Stimulated activated CD8-positive, alpha-beta memory T cell treated with anti-CD3 and anti-CD28 coated beads, Interleukin-12 subunit alpha, Interleukin-12 subunit beta, amount 100 ng/mL, for 4 hours (primary cell): ENCODE results near the gene ARVCF.
"Not testable (repeated sequence)": the region's sequence is repeated elsewhere in the genome, so short reads cannot be mapped to it uniquely, and the experiment has no call there.

Source experiments
- DNase-seq: peaks from one replicate; pipeline ENCODE4 v3.0.0-alpha.2; 2020; ENCODE audit warnings: low read depth

ARVCF gene

DNA sequence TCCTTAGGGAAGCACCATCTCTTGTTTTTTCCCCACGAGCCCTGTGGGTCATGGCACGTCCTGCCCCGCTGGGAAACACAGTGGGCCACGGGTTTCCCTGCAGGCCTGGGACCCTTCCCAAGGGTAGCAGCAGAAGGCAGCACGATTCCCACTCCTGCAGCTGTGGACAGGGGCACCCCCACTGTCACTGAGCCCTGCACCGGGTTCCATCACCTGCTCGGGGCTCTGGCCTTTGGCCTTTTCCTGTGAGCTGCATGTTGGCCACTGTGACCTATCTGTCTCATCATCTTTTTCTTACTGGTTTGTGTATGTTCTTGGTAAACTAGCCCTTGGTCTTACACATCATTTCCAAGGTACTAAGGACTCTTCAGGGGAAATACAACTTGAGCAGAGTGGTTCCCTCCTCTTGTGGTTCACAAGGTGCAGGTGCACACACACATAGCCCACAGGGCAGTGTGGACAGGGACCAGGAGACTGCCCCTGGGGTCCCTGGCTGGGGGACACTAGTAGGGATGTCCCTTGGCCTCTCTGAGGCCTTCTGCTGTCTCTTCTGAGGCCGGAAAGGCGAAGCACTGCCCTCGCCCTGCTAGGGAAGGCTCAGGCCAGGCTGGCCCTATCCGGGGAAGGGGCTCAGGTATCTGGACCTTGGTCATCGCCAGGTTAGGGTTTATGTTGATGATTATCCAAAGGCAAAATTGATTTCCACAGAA is 56.0 kb downstream of the ARVCF start:
- DNase-seq, result no peak

DNA sequence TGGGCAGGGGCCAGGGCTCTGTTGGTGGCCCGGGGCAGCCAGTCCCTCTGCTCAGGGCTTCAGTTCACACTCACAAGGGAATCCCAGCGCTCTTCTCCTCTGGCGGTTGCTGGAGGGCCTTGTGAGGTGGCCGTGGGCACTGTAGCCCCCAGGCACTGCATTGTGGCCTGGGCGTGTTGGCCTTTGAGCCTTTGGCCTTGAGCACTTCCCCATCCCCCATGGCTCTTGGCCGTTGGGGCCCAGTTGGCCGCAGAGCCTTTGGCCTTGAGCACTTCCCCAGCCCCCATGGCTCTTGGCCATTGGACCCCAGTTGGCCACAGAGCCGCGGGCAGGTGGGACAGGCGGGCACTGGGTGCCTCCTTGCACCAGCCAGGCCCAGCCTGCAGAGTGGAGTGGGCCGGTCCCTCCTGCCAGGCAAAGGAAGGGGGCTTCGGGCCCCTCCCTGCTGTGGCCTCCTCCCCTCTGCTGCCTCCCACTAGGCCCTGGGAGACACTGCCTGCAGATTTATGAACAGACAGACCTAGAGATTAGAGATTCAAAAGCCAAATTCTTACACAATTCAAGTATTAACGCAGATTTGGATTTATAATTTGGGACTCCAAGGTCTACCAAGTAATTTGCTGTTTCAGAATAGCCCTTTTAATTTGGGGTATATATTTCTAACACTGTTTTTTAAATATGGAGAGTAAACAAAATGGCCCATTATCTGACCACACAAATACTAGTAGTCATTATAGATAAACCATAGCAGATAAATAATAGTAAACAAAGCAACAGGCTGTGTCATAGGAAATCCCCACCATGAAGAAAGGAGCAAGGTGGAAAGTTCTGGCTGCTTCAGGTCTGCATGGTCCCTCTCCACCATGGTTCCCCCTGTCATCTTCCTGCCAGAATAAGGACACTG is 56.8 kb downstream of the ARVCF start:
- DNase-seq, result no peak

DNA sequence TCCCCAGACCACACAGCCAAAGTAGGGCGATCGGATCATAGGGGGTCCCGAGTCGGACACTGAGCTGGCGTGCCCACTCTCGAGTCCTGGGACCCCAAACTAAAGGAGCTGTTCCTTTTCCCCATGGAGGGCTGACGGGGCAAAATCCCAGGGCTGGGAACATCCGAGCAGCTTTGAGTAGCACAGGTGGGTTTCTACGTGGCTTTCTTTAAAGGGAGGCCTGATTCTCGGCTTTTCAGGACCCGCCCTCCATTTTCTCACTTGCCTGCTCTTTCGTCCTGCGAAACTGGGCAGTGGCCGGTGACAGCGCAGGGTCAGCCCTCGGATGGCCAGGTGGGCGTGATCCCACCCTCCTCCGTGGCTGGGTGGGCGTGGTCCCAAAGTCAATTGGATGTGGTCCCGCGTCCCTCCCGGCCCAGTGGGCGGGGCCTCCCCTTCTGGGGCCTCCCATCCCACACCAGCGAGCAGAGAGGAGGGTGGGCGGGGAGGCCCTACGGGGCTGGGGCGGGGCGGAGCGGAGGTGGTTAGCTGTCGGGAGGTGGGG is 57.5 kb downstream of the ARVCF start:
- DNase-seq, result no peak

DNA sequence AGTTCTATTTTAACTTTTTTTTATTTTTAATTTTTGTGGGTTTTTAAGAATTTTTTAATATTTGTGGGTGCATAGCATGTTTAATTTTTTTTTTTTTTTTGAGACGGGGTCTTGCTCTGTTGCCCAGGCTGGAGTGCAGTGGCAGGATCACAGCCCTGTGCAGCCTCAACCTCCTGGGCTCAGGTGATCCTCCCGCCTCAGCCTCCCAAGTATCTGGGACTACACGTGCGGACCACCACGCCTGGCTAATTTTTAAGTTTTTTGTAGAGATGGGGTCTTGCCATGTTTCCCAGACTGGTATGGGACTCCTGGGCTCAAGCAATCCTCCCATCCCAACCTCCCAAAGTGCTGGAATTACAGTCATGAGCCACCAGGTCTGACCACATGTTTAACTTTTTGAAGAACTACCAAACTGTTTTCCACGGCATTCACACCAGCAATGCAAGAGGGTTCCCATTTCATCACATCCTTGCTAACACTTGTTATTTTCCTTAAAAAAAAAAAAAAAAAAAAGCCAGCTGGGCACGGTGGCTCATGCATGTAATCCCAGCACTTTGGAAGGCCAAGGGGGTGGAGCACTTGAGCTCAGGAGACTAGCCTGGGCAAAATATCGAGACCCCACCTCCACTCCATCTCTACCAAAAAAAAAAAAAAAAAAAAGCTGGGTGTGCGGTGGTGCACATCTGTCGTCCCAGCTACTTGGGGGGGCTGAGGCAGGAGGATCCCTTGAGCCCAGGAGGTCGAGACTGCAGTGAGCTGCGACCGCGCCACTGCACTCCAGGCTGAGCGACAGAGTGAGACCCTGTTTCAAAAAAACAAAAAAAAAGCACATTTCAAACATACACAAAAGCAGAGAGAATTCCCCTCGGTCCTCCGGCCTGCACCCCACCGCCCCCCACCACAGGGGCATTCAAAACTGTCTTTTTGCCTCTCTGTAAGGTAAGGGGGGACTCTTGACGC is 58.3 kb downstream of the ARVCF start:
- DNase-seq, result no peak

DNA sequence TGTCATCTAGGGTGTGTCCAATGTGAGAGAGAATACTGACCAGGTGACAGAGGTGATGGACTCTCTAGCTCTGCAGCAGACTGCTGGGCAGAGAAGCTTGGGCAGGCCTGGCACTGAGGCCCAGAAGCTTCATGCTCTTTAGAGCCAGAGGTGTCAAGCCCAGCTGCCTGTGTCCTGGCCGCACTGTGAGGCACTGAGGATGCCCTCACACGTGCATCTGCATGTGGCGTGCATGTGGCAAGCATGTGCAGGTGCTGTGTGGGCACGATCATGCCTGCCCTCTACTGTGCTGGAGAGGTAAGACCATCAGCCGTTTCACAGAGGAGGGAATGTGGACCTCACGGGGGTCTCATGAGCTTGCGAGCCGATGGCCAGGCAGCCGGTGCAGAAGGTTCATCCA is 59.2 kb downstream of the ARVCF start:
- no peak for DNase-seq

DNA sequence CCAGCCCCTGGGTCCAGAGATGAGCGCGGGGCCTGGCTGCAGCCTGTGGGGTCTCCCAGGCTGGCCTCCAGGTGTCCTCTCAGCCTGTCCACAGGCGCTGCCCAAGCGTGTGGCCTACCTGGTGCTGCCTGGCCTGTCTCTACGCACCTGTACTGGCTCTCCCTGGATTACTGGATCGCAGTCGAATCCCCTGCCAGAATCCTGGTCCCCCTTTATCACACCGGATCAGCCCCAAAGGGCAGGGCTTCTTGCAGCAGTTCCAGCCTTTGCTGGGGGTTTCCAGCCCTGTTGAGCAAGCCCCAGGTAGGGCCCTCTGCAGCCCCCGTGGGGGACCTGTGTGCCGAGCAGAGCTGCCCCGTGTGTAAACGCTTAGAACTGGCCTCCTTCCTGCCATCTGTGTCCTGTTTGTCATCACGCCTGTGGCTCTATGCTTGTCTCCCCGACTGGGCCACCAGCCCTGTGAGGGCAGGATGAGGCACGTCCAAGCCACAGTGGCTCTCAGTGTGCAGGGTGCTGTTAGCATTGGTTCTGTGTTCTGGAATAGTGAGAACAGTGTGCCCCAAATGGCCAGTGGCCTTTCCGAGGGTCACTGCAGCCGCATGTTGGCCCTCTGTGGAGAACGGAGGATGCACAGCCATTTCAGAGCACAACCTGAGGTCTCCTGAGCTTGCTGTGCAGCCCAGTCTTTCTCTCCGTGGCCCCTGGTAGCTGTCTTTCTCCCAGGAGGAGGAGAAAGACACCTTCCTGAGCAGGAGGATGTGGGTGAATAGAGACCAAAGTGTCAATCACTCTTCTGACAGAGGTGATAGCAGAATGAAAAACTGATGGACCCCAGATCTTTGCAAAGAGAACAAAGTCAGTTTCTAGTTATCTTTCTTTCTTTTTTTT is 61.1 kb downstream of the ARVCF start:
- no peak for DNase-seq

DNA sequence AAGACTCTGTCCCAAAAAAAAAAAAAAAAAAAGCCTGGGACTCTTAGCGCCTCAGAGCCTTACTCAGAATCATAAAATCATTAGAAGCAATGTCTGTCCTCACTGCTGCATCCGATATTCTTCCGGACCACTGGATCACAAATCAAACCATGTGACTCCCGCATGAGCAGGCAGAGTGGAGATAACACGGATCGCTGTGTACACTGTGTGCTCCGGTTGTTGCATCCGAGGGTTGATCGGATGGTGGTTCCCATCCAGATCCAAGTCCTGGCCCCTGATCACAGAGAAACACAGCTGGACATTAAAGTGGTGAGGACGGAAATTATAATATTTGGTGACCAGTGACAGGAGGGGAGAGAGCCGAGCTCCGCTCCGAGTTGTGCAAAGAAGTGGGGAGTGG is 65.3 kb downstream of the ARVCF start:
- DNase-seq, result no peak

DNA sequence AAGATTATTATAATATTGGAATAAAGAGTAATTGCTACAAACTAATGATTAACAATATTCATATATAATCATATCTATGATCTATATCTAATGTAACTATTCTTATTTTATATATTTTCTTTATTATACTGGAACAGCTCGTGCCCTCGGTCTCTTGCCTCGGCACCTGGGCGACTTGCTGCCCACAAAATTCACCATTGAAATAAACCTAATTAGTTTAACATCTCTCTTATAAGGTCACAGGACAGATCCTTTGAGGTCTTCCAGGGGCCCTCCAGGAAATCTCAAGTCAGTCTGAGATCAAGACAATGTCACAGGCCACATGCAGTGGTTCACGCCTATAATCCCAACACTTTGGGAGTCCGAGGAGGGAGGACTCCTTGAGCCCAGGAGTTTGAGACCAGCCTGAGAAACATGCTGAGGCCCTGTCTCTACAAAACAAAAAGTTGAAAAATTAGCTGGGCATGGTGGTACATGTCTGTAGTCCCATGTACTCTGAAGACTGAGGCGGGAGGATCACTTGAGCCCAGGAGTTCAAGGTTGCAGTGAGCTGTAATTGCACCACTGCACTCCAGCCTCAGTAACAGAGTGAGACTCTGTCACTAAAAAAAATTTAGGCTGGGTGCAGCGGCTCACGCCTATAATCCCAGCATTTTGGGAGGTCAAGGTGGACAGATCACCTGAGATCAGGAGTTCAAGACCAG is 68.4 kb downstream of the ARVCF start:
- no peak for DNase-seq

DNA sequence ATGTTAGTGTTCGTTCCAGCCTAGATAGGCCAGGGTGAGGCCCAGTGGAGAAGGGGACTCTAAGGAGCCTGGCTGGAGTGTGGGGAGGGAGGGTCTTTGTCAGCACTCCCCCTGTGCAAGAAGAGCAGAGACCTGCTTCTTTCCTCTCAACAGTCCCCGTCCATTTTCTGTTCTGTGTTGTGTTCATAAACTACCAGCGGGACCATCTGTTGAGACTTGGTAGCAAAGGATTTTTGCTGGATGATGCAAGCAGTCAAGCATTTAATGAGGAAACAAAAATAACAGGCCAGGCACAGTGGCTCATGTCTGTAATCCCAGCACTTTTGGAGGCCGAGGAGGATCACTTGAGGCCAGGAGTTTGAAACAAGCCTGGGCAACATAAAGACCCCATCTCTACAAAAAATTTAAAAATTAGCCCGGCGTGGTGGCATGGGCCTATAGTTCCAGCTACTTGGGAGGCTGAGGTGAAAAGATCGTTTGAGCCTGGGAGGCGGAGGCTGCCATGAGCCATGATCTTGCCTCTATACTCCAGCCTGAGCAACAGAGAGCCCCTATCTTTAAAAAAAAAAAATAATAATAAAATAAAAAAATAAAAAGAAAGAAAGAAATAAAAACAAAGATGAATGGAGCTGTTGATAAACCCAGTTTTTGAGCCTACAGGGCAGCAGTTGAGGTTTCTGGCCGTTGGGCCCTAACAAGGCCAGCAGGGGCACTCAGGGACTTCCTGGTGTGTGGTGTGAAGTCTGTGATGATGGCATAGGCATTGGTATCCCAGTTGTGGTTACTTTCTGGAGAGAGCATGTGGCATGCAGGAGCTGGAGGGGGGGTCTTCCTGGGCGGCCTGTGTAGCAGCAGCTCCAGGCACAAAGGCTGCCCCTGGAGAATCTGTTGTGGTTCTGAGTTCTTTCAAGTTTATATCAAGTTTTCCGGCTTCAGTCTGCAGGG is 73.3 kb downstream of the ARVCF start:
- no peak for DNase-seq

DNA sequence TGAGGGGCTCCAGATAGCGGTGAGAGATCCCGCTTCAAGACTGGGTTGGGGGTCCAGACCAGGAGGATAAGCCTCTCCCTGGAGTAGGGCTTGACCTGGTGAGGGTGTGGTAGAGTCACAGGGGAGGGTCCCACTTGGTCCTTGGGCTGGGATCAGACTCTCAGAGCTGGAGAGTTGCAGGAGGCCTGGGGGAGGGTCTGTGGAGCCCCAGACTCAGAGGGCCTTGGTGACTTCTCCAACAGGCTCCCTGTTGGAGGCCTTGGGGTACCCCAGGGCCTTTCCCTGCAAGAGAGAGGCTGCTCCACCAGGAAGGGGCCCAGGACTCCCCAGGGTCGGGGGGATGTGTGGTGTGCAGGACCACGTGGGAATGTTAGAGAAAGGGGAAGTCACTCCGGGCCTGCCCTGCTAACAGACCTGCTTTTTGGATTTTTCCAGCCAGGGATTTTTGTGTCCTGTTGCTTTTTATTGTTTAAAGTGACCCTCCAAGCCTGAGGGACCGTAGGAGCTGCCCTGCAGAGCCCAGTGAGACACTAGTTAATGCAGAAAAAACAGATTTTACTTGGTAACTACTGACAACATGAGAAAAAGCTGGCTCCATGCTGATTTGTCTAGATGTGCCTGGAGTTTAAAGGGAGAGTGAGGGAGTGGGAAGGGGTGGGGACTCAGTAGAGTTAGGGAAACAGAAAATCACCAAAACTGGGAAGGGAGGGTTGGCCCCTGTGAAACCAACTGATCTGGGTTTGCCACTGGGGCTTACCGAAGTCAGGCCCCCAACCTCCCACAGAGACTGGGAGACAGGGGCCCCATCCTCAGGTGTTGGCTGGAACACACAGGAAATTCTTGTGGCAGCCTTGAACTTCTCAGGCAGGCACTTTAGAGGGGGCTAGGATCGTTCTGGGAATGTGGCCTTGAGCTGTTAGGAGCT is 74.2 kb downstream of the ARVCF start:
- DNase-seq, result no peak

DNA sequence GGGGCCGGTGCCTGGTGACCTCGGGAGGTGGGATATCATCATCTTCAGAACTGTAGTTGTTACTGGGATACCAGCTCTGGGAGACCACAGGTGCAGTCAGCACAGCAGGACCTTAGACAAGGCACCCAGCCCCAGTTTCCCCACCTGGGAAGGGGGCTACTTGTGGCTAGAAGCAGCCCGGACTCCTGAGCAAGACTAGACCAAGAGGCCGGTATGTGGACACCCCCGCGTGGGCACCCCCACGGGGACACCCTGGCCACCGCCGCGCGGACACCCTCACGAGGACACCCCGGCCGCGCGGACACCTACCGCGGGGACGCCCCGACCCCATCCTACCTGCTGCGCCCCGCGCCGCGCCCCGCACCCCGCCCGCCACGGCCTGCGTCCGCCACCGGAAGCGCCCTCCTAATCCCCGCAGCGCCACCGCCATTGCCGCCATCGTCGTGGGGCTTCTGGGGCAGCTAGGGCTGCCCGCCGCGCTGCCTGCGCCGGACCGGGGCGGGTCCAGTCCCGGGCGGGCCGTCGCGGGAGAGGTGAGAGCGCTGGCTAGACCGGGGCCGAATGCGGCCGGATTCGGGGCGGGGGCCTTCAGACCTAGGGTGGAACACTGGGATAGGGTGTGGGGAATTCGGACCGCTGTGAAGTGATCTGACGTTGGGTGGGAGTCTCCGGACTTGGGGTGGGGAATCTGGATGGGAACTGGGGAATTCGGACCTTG is 75.1 kb downstream of the ARVCF start, which contains the start of the genes COMT and TXNRD2:
TSS of gene COMT (plus strand) at position 408 of the 718 bp plus-strand sequence. CDS start 20,755 bp downstream, outside the sequence.
TSS of gene TXNRD2 (minus strand) at position 454 of the 718 bp plus-strand sequence. CDS start at position 439, 15 bp downstream.
- peak; percentile 43 for DNase-seq

DNA sequence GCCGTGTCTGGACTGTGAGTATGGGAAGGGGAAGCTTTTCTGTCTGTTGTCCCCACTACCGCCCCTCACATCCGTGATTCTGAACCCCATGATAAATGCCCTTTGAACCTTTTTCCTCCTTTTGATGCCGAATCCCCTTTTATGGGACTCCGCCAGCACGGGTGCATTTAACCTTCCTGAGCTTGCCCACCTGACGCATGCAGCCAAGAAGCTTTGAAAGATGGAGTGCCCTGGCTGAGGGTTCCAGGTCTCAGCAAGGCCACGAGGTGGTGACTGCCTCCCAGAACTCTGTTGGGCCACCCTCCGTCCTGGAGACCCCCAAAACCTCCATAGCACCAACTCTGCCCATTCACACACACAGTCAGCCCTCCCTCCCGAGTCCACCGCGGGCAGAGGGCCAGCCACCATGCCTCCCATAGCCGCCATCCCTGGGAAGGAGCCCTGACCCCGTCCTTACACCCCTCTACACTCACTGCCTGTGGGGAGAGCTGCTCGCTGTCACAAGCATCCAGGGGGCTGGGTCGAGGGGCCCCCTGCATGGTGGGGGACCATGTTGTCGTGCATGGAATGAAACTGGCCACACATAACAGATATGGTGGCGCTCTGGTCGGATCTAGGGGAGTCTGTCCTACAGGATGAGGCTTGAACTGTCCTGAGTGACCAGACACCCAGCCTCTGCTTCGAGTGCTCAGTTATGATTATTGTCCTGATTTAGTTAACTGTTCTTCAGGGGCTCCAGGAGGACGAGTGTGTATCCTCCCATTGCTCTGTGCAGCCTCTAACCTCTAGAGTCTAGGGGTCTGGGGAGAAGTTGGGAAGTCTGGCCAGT is 75.9 kb downstream of the ARVCF start:
- DNase-seq, result no peak

DNA sequence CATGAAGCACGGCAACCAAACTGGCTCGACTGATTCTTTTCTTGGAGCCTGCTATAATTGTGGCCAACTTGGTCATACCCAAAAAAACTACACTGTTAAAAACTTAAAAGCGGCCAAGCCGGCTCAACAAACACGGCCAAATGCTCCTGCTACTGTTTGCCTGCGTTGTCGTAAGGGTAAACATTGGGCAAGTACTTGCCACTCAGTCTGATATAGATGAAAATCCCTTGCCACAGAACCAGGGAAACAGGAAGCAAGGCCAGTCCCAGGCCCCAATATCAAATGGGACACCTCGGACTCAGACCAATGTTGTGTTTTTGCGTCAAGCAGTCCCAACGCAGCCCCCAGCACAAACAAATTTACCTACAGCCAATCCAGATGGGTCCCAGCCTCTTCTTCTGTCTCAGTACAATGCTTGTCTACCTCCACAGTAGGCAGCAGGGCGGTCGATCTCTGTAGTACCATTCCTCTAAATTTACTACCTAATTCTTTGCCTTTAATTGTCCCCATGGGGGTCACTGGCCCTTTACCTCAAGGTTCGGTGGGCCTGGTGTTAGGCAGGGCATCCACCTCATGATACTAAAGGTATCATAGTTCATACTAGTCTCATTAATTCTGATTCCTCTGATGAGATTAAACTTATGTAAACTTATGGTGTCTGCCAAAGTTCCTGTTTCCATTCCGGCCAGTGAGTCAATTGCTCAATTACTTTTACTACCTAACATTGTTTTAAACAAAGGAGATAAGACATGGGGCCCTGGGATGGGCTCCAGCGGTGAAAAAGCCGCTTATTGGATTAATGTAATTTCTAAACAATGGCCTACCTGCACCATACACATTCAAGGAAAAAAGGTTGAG is 78.8 kb downstream of the ARVCF start:
- DNase-seq, result no peak

DNA sequence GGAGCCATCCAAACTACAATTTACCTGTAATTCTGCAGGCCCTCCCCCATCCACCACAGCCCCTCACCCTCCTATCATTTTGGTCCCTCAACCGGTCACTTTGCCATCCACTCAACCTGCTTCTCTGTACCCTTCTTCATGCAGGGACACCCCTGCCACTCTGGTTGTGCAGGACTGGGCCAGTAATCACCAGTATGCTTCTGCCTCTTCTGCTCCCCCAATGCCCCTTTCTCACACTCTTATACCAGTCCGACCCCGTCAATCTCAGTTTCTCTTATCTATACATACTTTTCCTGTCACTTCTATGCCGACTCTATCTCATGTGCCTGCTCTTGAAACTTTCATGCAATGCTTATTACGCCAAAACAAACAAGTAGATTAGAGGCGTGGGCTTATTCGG is 80.1 kb downstream of the ARVCF start:
- no peak for DNase-seq

DNA sequence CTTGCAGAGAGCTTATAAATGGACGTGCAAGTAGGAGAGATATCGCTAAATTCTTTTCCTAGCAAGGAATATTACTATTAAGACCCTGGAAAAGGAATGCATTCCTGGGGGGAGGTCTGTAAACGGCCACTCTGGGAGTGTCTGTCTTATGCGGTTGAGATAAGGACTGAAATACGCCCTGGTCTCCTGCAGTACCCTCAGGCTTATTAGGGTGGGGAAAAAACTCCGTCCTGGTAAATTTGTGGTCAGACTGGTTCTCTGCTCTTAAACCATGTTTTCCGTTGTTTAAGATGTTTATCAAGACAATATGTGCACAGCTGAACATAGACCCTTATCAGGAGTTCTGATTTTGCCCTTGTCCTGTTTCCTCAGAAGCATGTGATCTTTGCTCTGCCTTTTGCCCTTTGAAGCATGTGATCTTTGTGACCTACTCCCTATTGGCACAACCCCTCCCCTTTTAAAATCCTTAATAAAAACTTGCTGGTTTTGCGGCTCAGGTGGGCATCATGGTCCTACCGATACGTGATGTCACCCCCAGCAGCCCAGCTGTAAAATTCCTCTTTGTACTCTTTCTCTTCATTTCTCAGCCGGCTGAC is 81.4 kb downstream of the ARVCF start:
- DNase-seq, result not testable (repeated sequence)
